SK-N-SH (cell line): ENCODE data around the gene DNAJC16. TPM values are rescaled to one million over a fixed set of nuclear protein-coding genes. Genes with fewer than 3 reads are reported as not detected.

Experiments
- CTCF ChIA-PET: fragments of 300-600, 350-600 bp; formaldehyde crosslinking; extraction: SDS; loops from one replicate; lab custom pipeline; 2021; lab: Yijun Ruan, JAX
- POLR2A ChIA-PET: fragments of 350-600 bp; sonication (Branson Sonifier 250); formaldehyde crosslinking; extraction: SDS; loops from one replicate; lab custom pipeline; 2020; ENCODE audit warnings: antibody characterized with exemption, inconsistent platforms; lab: Yijun Ruan, JAX
- DNase-seq: peaks from one replicate; pipeline ENCODE4 v3.0.0; 2012
- H2AFZ ChIP-seq: fragments of 200-600 bp; sonication (generic); 2 replicates; pipeline ENCODE4 v1.8.1; 2016; ENCODE audit warnings: antibody characterized with exemption, mild to moderate bottlenecking, low read depth
- H3F3A ChIP-seq: fragments of 200-600 bp; sonication (generic); replicated peaks from 2 replicates; pipeline ENCODE3; 2016; ENCODE audit warnings: antibody characterized with exemption, mild to moderate bottlenecking; ENCODE audit not compliant: insufficient read depth
- H3K27ac ChIP-seq, 2 experiments: fragments of 200-500 bp in 1 of 2; fragments of 200-600 bp in 1 of 2; sonication (Bioruptor generic) in 1 of 2; sonication (generic), shearing (Covaris generic) in 1 of 2; 2 replicates each; pipeline versions ENCODE4 v1.5.1 to v1.6.1; 2014 to 2016; ENCODE audit warnings: low read depth in 2 of 2, inconsistent platforms in 1 of 2, low read length in 1 of 2, mild to moderate bottlenecking in 1 of 2, mixed read lengths in 1 of 2
- H3K27me3 ChIP-seq: fragments of 200-600 bp; sonication (generic), shearing (Covaris generic); 2 replicates; pipeline ENCODE4 v1.6.1; 2016; ENCODE audit warnings: mixed run types; ENCODE audit not compliant: insufficient read depth
- H3K36me3 ChIP-seq, 2 experiments: fragments of 200-500 bp in 1 of 2; fragments of 200-600 bp in 1 of 2; sonication (Bioruptor generic) in 1 of 2; sonication (generic) in 1 of 2; replicated peaks in 1 of 2; 2 replicates each; pipeline versions ENCODE3 to v1.5.1; 2014 to 2016; ENCODE audit warnings: low read length in 1 of 2, mild to moderate bottlenecking in 1 of 2; ENCODE audit not compliant: insufficient read depth in 2 of 2, control insufficient read depth in 1 of 2
- H3K4me1 ChIP-seq, 2 experiments: fragments of 200-500 bp in 1 of 2; fragments of 200-600 bp in 1 of 2; sonication (Bioruptor generic) in 1 of 2; sonication (generic), shearing (Covaris generic) in 1 of 2; 2 replicates each; pipeline versions ENCODE4 v1.5.1 to v1.6.1; 2014 to 2016; ENCODE audit warnings: low read depth in 1 of 2, low read length in 1 of 2, mixed run types in 1 of 2; ENCODE audit not compliant: insufficient read depth in 2 of 2, control insufficient read depth in 1 of 2
- H3K4me2 ChIP-seq: fragments of 200-600 bp; sonication (generic), shearing (Covaris generic); 2 replicates; pipeline ENCODE4 v1.6.1; 2017; ENCODE audit warnings: mixed run types
- H3K4me3 ChIP-seq, 2 experiments: fragments of 200-500 bp in 1 of 2; fragments of 200-600 bp in 1 of 2; sonication (Bioruptor generic) in 1 of 2; sonication (generic), shearing (Covaris generic) in 1 of 2; 2 replicates each; pipeline versions ENCODE4 v1.5.1 to v1.8.1; 2014 to 2016; ENCODE audit warnings: low read depth in 2 of 2, inconsistent platforms in 1 of 2, low read length in 1 of 2, mild to moderate bottlenecking in 1 of 2, mixed read lengths in 1 of 2, moderate library complexity in 1 of 2
- H3K79me2 ChIP-seq: fragments of 200-600 bp; sonication (generic); 2 replicates; pipeline ENCODE4 v1.8.1; 2017; ENCODE audit warnings: mild to moderate bottlenecking; ENCODE audit not compliant: insufficient read depth
- H3K9ac ChIP-seq: fragments of 200-600 bp; sonication (generic); 2 replicates; pipeline ENCODE4 v1.6.1; 2017; ENCODE audit warnings: mixed run types
- H3K9me2 ChIP-seq: fragments of 200-600 bp; sonication (generic); 2 replicates; pipeline ENCODE4 v1.6.1; 2017; ENCODE audit warnings: mixed run types
- H3K9me3 ChIP-seq: fragments of 200-600 bp; sonication (generic); 2 replicates; pipeline ENCODE4 v1.6.1; 2017; ENCODE audit warnings: mixed run types, mild to moderate bottlenecking, moderate library complexity
- H4K20me1 ChIP-seq: fragments of 200-600 bp; sonication (generic); 2 replicates; pipeline ENCODE4 v1.6.1; 2017; ENCODE audit warnings: mild to moderate bottlenecking, mixed run types; ENCODE audit not compliant: insufficient read depth
- EP300 ChIP-seq, 2 experiments: IDR thresholded peaks; 2 replicates each; pipeline versions ENCODE4 v1.4.0 to v1.6.1; 2012; ENCODE audit warnings: borderline replicate concordance in 1 of 2, low read depth in 1 of 2, low read length in 1 of 2
- FOXM1 ChIP-seq: IDR thresholded peaks from 2 replicates; pipeline ENCODE4 v1.4.0; 2012; ENCODE audit warnings: low read depth, mild to moderate bottlenecking
- JUND ChIP-seq: IDR thresholded peaks from 2 replicates; pipeline ENCODE4 v1.4.0; 2012
- MEF2A ChIP-seq: IDR thresholded peaks from 2 replicates; pipeline ENCODE4 v1.4.0; 2012; ENCODE audit warnings: low read depth, borderline replicate concordance
- MXI1 ChIP-seq: IDR thresholded peaks from 2 replicates; pipeline ENCODE4 v1.6.1; 2012; ENCODE audit warnings: mild to moderate bottlenecking, low read depth, low read length, improper control_type of control experiment
- NRF1 ChIP-seq: IDR thresholded peaks from 2 replicates; pipeline ENCODE4 v1.6.1; 2012; ENCODE audit warnings: low read depth, mild to moderate bottlenecking, low read length
- RCOR1 ChIP-seq: fragments of 150-350 bp; IDR thresholded peaks from 2 replicates; pipeline ENCODE4 v1.6.1; 2017; ENCODE audit warnings: antibody characterized with exemption, low read length
- TAF1 ChIP-seq: IDR thresholded peaks from 2 replicates; pipeline ENCODE4 v1.6.1; 2012; ENCODE audit warnings: low read depth, mild to moderate bottlenecking, low read length, moderate library complexity, borderline replicate concordance
- YY1 ChIP-seq: IDR thresholded peaks from 2 replicates; pipeline ENCODE4 v1.4.0; 2012; ENCODE audit warnings: low read depth, mild to moderate bottlenecking
- whole genome bisulfite sequencing: methylation state at CpG from one replicate; pipeline ENCODE4 v1.1.6; 2017; ENCODE audit warnings: low lambda C conversion rate; 5-methylcytosine and 5-hydroxymethylcytosine counted together
- polyA plus RNA-seq, 3 experiments: library from polyadenylated mRNA; depleted of rRNA; stranded (reverse); fragments of >200 nt; gene quantifications; 2 replicates each; pipeline ENCODE4 v1.2.3, GENCODE V29; 2012
- TF ChIP-seq, protein P1 (sequence below): IDR thresholded peaks from 2 replicates; pipeline ENCODE4 v1.4.0; 2012; ENCODE audit warnings: low read depth, borderline replicate concordance
- TF ChIP-seq, protein P2 (sequence below): fragments of 200-600 bp; sonication (generic); IDR thresholded peaks from 2 replicates; pipeline ENCODE4 v1.6.1; 2017; ENCODE audit warnings: antibody characterized with exemption, mild to moderate bottlenecking, moderate library complexity
- TF ChIP-seq, protein P3 (sequence below): IDR thresholded peaks from 2 replicates; pipeline ENCODE4 v1.4.0; 2012; ENCODE audit warnings: low read depth
- TF ChIP-seq, protein P4 (sequence below): IDR thresholded peaks from 2 replicates; pipeline ENCODE4; 2012
- TF ChIP-seq, protein P5 (sequence below): fragments of 150-350 bp; IDR thresholded peaks from 2 replicates; pipeline ENCODE4 v1.6.1; 2017; ENCODE audit warnings: antibody characterized with exemption, low read length, low read depth, borderline replicate concordance

DNAJC16 gene
- polyA plus RNA-seq, 1 of the 3 experiments (the other 2 are of a cell fraction): 8.4 TPM

DNA sequence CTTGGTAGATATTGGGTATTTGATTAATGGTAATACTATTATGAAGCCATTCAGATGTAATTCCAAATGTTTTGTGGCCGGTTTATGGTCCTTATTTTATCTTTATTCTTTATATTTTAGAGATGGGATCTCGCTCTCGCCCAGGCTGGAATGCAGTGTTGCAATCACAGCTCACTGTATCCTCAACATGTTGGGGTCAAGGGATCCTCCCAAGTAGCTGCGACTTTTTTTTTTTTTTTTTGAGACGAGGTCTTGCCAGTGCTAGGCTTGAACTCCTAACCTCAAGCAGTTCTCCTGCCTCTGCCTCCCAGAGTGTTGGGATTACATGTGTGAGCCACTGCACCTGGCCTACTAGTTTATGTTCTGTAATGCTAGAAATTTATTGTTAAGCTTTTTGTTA, 95.3 kb downstream of the DNAJC16 start:
- H2AFZ ChIP-seq: no peak overlapping the region
- H3K9ac ChIP-seq: no peak overlapping the region
- ChIA-PET POLR2A (no interaction called here), CTCF (interaction anchor here (1.7 kb wide), 1 partner anchor 12 kb away, joined by 4 read pairs; no protein-coding TSS in a partner anchor)
- H3K27me3 ChIP-seq: no peaks in the 10 kb centered on the region
- H3K27ac ChIP-seq: no peak overlapping the region
- H3K9me3 ChIP-seq: no peaks in the 10 kb centered on the region
- H3K79me2 ChIP-seq: peaks cover 93% of the 10 kb centered on the region
- no peak overlapping the region; the same call in 1 of the 2 replicates for H3K4me2 ChIP-seq
- TF ChIP-seq, protein P1, sequence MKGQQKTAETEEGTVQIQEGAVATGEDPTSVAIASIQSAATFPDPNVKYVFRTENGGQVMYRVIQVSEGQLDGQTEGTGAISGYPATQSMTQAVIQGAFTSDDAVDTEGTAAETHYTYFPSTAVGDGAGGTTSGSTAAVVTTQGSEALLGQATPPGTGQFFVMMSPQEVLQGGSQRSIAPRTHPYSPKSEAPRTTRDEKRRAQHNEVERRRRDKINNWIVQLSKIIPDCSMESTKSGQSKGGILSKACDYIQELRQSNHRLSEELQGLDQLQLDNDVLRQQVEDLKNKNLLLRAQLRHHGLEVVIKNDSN: no peak
- TF ChIP-seq, protein P2, sequence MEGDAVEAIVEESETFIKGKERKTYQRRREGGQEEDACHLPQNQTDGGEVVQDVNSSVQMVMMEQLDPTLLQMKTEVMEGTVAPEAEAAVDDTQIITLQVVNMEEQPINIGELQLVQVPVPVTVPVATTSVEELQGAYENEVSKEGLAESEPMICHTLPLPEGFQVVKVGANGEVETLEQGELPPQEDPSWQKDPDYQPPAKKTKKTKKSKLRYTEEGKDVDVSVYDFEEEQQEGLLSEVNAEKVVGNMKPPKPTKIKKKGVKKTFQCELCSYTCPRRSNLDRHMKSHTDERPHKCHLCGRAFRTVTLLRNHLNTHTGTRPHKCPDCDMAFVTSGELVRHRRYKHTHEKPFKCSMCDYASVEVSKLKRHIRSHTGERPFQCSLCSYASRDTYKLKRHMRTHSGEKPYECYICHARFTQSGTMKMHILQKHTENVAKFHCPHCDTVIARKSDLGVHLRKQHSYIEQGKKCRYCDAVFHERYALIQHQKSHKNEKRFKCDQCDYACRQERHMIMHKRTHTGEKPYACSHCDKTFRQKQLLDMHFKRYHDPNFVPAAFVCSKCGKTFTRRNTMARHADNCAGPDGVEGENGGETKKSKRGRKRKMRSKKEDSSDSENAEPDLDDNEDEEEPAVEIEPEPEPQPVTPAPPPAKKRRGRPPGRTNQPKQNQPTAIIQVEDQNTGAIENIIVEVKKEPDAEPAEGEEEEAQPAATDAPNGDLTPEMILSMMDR: no peak
- no peak for TF ChIP-seq FOXM1
- TF ChIP-seq TAF1: no peak
- no peak for TF ChIP-seq RCOR1
- no peak for TF ChIP-seq JUND
- TF ChIP-seq MXI1: no peak
- no peak for TF ChIP-seq EP300 (IDR thresholded peaks at IDR 0.05; ENCODE audit: borderline replicate concordance in 1 of 2, low read depth in 1 of 2, low read length in 1 of 2)
- TF ChIP-seq, protein P3, sequence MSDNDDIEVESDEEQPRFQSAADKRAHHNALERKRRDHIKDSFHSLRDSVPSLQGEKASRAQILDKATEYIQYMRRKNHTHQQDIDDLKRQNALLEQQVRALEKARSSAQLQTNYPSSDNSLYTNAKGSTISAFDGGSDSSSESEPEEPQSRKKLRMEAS: no peak
- TF ChIP-seq NRF1: no peak
- no peak for TF ChIP-seq MEF2A
- TF ChIP-seq, protein P4, sequence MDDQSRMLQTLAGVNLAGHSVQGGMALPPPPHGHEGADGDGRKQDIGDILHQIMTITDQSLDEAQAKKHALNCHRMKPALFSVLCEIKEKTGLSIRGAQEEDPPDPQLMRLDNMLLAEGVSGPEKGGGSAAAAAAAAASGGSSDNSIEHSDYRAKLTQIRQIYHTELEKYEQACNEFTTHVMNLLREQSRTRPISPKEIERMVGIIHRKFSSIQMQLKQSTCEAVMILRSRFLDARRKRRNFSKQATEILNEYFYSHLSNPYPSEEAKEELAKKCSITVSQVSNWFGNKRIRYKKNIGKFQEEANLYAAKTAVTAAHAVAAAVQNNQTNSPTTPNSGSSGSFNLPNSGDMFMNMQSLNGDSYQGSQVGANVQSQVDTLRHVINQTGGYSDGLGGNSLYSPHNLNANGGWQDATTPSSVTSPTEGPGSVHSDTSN: no peak
- TF ChIP-seq, protein P5, sequence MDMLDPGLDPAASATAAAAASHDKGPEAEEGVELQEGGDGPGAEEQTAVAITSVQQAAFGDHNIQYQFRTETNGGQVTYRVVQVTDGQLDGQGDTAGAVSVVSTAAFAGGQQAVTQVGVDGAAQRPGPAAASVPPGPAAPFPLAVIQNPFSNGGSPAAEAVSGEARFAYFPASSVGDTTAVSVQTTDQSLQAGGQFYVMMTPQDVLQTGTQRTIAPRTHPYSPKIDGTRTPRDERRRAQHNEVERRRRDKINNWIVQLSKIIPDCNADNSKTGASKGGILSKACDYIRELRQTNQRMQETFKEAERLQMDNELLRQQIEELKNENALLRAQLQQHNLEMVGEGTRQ: no peak
- TF ChIP-seq YY1: no peak
- TF ChIP-seq, all 33 proteins: peak for 0
- DNase-seq: no peak
- 79% methylated on average over 5 of the region's 5 CpGs for WGBS
- H3K4me3 ChIP-seq: no peak overlapping the region
- H3K4me1 ChIP-seq: peaks cover 0 to 18% of the 10 kb centered on the region in 2 experiments
- no peaks in the 10 kb centered on the region for H3K9me2 ChIP-seq
- peaks cover 57% of the 10 kb centered on the region for H4K20me1 ChIP-seq
- H3K36me3 ChIP-seq: peaks cover 6 to 11% of the 10 kb centered on the region in 2 experiments
- peaks cover 27% of the 10 kb centered on the region for H3F3A ChIP-seq
